GM23338 (cell line): Measurements from ENCODE around the gene RNASE2.
"Not testable (repeated sequence)": the region's sequence is repeated elsewhere in the genome, so short reads cannot be mapped to it uniquely, and the experiment has no call there.

Source experiments
- EZH2 ChIP-seq: fragments of 200-600 bp; sonication (generic); IDR thresholded peaks from one replicate; pipeline ENCODE4 v1.8.0; 2017; ENCODE audit warnings: antibody characterized with exemption, mild to moderate bottlenecking, low read depth; ENCODE audit not compliant: unreplicated experiment
- EZH2phosphoT487 ChIP-seq: fragments of 200-600 bp; sonication (generic); IDR thresholded peaks from one replicate; pipeline ENCODE4 v1.8.1; 2018; ENCODE audit warnings: antibody characterized with exemption; ENCODE audit not compliant: unreplicated experiment
- JUNB ChIP-seq: IDR thresholded peaks from one replicate; pipeline ENCODE4 v1.6.1; 2016; ENCODE audit warnings: antibody characterized with exemption; ENCODE audit not compliant: unreplicated experiment
- POLR2AphosphoS5 ChIP-seq: IDR thresholded peaks from 2 replicates; pipeline ENCODE4 v1.6.1; 2016; ENCODE audit warnings: antibody characterized with exemption, low read depth
- ZNF114 ChIP-seq: fragments of 250-450 bp; sonication (Bioruptor Pico); IDR thresholded peaks from 2 replicates; pipeline ENCODE4 v1.5.0; 2020; ENCODE audit warnings: mild to moderate bottlenecking, moderate library complexity
- TF ChIP-seq, protein P1 (sequence below): IDR thresholded peaks from one replicate; pipeline ENCODE4 v1.6.1; 2018; ENCODE audit warnings: antibody characterized with exemption; ENCODE audit not compliant: unreplicated experiment
- TF ChIP-seq, protein P2 (sequence below), 2 experiments: fragments of 200-600 bp in 1 of 2; sonication (generic) in 1 of 2; conservative IDR thresholded peaks; 2 replicates each; pipeline versions ENCODE4 v1.5.1 to v1.6.1; 2016 to 2017; ENCODE audit warnings: antibody characterized with exemption in 2 of 2, low read depth in 2 of 2, mild to moderate bottlenecking in 2 of 2, moderate library complexity in 1 of 2
- TF ChIP-seq, protein P3 (sequence below): IDR thresholded peaks from 2 replicates; pipeline ENCODE4 v1.6.1; 2016; ENCODE audit warnings: antibody characterized with exemption
- TF ChIP-seq, protein P4 (sequence below): fragments of 250-450 bp; sonication (Bioruptor Pico); IDR thresholded peaks from 2 replicates; pipeline ENCODE4 v1.5.0; 2020; ENCODE audit warnings: mild to moderate bottlenecking, moderate library complexity

DNA sequence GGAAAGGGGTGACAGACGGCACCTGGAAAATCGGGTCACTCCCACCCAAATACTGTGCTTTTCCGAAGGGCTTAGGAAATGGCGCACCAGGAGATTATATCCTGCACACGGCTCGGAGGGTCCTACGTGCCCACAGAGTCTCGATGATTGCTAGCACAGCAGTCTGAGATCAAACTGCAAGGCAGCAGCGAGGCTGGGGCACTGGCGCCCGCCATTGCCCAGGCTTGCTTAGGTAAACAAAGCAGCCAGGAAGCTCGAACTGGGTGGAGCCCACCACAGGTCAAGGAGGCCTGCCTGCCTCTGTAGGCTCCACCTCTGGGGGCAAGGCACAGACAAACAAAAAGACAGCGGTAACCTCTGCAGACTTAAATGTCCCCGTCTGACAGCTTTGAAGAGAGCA is 44.5 kb upstream of the RNASE2 start:
- TF ChIP-seq, protein P1, sequence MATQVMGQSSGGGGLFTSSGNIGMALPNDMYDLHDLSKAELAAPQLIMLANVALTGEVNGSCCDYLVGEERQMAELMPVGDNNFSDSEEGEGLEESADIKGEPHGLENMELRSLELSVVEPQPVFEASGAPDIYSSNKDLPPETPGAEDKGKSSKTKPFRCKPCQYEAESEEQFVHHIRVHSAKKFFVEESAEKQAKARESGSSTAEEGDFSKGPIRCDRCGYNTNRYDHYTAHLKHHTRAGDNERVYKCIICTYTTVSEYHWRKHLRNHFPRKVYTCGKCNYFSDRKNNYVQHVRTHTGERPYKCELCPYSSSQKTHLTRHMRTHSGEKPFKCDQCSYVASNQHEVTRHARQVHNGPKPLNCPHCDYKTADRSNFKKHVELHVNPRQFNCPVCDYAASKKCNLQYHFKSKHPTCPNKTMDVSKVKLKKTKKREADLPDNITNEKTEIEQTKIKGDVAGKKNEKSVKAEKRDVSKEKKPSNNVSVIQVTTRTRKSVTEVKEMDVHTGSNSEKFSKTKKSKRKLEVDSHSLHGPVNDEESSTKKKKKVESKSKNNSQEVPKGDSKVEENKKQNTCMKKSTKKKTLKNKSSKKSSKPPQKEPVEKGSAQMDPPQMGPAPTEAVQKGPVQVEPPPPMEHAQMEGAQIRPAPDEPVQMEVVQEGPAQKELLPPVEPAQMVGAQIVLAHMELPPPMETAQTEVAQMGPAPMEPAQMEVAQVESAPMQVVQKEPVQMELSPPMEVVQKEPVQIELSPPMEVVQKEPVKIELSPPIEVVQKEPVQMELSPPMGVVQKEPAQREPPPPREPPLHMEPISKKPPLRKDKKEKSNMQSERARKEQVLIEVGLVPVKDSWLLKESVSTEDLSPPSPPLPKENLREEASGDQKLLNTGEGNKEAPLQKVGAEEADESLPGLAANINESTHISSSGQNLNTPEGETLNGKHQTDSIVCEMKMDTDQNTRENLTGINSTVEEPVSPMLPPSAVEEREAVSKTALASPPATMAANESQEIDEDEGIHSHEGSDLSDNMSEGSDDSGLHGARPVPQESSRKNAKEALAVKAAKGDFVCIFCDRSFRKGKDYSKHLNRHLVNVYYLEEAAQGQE: not testable (repeated sequence)
- TF ChIP-seq, protein P2, sequence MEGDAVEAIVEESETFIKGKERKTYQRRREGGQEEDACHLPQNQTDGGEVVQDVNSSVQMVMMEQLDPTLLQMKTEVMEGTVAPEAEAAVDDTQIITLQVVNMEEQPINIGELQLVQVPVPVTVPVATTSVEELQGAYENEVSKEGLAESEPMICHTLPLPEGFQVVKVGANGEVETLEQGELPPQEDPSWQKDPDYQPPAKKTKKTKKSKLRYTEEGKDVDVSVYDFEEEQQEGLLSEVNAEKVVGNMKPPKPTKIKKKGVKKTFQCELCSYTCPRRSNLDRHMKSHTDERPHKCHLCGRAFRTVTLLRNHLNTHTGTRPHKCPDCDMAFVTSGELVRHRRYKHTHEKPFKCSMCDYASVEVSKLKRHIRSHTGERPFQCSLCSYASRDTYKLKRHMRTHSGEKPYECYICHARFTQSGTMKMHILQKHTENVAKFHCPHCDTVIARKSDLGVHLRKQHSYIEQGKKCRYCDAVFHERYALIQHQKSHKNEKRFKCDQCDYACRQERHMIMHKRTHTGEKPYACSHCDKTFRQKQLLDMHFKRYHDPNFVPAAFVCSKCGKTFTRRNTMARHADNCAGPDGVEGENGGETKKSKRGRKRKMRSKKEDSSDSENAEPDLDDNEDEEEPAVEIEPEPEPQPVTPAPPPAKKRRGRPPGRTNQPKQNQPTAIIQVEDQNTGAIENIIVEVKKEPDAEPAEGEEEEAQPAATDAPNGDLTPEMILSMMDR (conservative IDR thresholded peaks at IDR 0.05; ENCODE audit: low read depth in 2 of 2): not testable (repeated sequence)
- not testable (repeated sequence) for TF ChIP-seq POLR2AphosphoS5, EZH2, ZNF114, EZH2phosphoT487, JUNB
- TF ChIP-seq, protein P3, sequence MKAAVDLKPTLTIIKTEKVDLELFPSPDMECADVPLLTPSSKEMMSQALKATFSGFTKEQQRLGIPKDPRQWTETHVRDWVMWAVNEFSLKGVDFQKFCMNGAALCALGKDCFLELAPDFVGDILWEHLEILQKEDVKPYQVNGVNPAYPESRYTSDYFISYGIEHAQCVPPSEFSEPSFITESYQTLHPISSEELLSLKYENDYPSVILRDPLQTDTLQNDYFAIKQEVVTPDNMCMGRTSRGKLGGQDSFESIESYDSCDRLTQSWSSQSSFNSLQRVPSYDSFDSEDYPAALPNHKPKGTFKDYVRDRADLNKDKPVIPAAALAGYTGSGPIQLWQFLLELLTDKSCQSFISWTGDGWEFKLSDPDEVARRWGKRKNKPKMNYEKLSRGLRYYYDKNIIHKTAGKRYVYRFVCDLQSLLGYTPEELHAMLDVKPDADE: not testable (repeated sequence)
- TF ChIP-seq, protein P4, sequence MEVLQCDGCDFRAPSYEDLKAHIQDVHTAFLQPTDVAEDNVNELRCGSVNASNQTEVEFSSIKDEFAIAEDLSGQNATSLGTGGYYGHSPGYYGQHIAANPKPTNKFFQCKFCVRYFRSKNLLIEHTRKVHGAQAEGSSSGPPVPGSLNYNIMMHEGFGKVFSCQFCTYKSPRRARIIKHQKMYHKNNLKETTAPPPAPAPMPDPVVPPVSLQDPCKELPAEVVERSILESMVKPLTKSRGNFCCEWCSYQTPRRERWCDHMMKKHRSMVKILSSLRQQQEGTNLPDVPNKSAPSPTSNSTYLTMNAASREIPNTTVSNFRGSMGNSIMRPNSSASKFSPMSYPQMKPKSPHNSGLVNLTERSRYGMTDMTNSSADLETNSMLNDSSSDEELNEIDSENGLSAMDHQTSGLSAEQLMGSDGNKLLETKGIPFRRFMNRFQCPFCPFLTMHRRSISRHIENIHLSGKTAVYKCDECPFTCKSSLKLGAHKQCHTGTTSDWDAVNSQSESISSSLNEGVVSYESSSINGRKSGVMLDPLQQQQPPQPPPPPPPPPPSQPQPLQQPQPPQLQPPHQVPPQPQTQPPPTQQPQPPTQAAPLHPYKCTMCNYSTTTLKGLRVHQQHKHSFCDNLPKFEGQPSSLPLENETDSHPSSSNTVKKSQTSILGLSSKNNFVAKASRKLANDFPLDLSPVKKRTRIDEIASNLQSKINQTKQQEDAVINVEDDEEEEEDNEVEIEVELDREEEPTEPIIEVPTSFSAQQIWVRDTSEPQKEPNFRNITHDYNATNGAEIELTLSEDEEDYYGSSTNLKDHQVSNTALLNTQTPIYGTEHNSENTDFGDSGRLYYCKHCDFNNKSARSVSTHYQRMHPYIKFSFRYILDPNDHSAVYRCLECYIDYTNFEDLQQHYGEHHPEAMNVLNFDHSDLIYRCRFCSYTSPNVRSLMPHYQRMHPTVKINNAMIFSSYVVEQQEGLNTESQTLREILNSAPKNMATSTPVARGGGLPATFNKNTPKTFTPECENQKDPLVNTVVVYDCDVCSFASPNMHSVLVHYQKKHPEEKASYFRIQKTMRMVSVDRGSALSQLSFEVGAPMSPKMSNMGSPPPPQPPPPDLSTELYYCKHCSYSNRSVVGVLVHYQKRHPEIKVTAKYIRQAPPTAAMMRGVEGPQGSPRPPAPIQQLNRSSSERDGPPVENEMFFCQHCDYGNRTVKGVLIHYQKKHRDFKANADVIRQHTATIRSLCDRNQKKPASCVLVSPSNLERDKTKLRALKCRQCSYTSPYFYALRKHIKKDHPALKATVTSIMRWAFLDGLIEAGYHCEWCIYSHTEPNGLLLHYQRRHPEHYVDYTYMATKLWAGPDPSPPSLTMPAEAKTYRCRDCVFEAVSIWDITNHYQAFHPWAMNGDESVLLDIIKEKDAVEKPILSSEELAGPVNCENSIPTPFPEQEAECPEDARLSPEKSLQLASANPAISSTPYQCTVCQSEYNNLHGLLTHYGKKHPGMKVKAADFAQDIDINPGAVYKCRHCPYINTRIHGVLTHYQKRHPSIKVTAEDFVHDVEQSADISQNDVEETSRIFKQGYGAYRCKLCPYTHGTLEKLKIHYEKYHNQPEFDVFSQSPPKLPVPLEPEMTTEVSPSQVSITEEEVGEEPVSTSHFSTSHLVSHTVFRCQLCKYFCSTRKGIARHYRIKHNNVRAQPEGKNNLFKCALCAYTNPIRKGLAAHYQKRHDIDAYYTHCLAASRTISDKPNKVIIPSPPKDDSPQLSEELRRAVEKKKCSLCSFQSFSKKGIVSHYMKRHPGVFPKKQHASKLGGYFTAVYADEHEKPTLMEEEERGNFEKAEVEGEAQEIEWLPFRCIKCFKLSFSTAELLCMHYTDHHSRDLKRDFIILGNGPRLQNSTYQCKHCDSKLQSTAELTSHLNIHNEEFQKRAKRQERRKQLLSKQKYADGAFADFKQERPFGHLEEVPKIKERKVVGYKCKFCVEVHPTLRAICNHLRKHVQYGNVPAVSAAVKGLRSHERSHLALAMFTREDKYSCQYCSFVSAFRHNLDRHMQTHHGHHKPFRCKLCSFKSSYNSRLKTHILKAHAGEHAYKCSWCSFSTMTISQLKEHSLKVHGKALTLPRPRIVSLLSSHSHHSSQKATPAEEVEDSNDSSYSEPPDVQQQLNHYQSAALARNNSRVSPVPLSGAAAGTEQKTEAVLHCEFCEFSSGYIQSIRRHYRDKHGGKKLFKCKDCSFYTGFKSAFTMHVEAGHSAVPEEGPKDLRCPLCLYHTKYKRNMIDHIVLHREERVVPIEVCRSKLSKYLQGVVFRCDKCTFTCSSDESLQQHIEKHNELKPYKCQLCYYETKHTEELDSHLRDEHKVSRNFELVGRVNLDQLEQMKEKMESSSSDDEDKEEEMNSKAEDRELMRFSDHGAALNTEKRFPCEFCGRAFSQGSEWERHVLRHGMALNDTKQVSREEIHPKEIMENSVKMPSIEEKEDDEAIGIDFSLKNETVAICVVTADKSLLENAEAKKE (CRISPR knock-in tag): not testable (repeated sequence)
